Frontal cortex (tissue), 4 donors: ENCODE results near the gene CD300LB. TPM values are rescaled to one million over a fixed set of nuclear protein-coding genes. Genes with fewer than 3 reads are reported as not detected.

ENCODE experiments used
- DNase-seq, 2 donors: peaks; one replicate each; pipeline ENCODE4 v3.0.0; 2012; ENCODE audit warnings: low spot score in 2 of 2
- FAIRE-seq: peaks from 2 replicates; lab custom pipeline; 2012; peaks lifted over from hg19 to GRCh38; lab: Jason Lieb, UNC
- total RNA-seq: library from RNA; depleted of rRNA; stranded (reverse); fragments of >200 nt; gene quantifications from one replicate; pipeline ENCODE4 v1.2.3, GENCODE V29; 2014
- donor health status: control.
- donor health status: control.
- donor health status: control.

The CD300LB gene
- total RNA-seq, 1 donor from 2014 or later: not detected

DNA sequence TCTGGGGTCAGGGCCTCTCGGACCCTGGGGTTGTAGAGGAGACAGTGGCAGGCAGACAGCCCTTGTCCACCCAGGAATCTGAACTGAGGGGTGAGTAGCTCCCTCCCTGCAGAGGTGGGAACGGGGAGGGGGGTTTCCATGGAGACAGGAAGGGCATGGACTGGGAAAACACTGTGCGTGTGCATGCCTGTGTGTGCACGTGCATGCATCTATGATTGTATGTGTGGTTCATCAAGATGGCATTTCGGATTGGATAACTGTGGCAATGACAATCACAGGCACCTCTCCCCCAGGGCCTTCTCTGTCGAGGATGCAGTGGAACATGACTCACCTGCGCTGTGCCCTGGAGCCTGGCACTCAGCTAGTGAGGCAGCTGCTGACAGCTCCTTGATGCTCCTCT lies 20.8 kb upstream of the CD300LB start:
- FAIRE-seq (no peak), DNase-seq (no peak)

DNA sequence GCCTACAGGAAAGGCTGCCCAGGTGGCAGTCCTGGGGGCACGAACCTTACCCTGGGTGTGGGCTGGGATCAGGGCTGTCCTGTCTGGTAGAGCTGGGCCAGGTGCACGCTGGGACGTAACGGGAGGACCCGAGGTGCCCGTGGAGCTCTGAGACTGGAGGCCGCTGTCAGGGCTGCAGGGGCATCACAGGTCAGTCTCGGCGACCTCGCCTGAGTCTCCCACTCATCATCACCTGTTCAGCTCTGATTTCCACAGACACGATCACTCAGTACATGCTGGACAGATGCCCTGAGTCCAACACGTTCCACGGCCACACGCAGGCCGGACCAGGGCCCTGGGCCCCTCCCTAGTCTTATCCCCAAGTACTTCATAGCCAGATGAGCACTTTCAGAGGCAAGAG lies 19.3 kb upstream of the CD300LB start:
- FAIRE-seq: no peak

DNA sequence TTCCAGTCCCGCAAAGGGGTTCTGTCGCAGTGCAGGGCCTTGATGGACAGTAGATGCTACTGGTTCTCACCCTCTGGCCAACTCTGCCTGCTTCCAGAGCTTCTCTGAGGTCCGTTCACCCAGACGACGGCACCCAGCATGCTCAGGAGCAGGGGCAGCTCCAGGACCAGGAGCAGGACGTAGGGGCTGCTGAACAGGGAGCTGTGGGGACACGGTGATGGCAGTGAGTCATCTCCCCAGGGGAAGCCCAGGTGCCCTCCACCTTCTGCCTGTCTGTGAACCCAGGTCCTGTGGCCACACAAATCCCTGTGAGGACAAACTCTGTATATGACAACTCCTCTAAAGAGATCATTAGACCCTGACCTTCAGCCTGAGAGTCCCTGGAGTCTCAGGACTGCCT lies 18.1 kb upstream of the CD300LB start:
- FAIRE-seq (no peak), DNase-seq (no peak)

More for the DNA sequence above, 19.3 kb upstream of the CD300LB start:
- DNase-seq: no peak

DNA sequence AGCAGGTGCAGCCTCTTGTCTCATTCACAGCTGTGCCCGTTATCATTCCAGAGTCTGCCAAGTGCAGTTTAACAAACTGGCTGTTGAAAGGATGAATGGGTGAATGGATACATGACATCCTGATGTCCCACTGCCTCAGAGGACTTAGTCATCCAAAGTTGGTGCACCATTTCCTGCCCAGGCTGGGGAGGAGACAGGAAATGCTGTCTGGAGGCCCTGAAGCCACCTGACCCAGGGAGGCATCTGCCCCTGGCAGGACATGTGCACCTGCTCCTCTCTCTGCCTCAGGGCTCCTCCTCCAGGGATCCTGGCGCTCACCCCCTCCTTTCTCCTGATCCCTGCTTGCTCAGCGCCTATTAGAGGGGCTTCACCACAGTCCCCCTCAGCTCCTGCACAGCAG lies 16.5 kb upstream of the CD300LB start:
- FAIRE-seq (no peak), DNase-seq (no peak)

DNA sequence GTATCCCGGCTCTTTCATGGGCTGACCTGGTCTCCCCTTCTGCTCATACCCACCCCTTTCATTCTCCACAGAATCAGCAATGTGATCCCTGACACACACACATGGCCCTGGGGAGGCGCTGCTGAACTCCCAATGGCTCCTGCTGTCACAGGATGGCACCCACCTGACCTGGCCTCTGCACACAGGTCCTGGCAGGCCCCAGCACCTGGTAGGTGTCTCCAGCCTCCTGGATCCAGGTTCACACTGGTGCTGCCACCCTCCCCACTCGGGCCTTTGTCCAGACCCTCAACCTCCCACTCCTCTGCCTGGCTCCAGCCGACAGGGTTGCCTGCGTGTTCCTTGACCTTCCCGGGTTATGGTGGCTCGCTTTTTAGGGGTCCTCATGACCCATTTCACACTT lies 16.0 kb upstream of the CD300LB start:
- DNase-seq: no peak
- FAIRE-seq: no peak

DNA sequence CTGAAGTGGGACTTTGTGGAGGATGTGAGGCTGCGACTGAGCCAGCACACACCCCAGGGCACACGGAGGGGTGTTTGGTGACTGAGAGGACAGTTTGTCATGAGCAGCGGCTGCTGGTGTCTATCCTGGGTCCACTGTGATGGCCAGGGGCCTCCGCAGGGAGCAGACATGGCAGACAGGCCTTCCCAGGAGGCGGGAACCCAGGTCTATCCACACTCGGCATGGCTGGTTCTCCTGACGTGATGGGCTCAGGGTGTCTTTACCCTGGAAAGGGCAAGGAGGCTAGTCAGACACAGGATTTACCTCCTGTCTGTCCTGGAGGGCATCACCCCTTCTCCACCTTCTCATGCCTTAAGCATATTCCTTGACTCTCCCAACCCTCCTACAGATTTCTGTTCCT lies 15.3 kb upstream of the CD300LB start:
- DNase-seq: no peak
- no peak for FAIRE-seq

DNA sequence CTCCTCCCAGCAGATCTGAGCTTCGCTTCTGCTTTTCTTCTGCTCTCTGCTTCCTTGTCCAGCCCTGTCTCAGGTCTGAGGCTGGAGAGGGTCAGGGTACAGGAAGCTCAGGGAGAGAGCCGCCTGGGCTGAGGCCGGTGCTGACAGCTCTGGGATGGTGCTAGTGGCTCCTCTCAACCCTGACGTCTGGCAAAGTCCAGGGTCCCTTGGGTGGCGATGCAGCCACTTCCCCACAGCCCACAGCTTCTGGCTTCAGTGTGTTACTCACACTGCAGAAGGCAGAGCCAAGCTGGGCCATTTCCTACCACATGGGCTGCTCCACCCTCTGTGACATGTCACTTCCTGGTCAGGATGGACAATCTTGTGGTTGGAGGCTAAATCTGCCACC lies 14.6 kb upstream of the CD300LB start, which contains the start of gene CD300C:
TSS of gene CD300C (minus strand) at position 273 of the 388 bp plus-strand sequence. CDS start 333 bp downstream, outside the sequence.
- no peak for DNase-seq
- FAIRE-seq: no peak

DNA sequence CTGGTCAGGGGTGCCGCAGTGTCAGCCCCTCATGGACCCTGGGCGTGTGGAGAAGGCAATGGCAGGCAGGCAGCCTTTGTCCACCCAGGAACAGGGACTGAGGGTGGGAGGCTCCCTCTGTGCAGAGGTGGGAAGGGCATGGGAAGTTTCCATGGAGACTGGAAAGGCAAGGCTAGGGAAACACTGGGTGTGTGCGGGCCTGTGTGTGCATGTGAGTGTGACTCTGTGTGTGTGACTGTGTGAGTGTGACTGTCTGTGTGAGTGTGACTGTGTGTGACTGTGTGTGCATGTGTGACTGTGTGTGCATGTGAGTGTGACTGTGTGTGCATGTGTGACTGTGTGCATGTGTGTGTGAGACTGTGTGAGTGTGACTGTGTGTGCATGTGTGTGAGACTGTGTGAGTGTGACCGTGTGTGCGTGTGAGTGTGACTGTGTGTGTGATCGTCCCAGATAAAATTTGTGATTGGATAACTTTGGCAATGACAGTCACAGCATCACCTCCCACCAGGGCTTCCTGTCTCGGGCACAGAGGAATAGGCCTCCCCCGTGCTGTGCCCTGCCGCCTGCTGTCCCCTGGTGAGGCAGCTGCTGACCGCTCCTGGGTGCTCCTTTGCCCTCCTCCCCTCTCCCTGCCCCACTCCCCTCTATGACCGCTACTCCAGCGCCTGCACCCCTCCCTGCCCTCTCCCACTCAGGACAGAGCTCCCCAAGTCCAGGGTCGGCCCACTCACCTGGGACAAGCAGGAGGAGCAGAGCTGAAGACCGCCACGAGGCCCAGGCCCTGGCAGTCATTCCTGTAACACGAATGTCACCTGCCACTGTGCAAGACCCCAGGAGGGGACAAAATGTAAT lies 13.9 kb upstream of the CD300LB start:
- DNase-seq (no peak), FAIRE-seq (no peak)

DNA sequence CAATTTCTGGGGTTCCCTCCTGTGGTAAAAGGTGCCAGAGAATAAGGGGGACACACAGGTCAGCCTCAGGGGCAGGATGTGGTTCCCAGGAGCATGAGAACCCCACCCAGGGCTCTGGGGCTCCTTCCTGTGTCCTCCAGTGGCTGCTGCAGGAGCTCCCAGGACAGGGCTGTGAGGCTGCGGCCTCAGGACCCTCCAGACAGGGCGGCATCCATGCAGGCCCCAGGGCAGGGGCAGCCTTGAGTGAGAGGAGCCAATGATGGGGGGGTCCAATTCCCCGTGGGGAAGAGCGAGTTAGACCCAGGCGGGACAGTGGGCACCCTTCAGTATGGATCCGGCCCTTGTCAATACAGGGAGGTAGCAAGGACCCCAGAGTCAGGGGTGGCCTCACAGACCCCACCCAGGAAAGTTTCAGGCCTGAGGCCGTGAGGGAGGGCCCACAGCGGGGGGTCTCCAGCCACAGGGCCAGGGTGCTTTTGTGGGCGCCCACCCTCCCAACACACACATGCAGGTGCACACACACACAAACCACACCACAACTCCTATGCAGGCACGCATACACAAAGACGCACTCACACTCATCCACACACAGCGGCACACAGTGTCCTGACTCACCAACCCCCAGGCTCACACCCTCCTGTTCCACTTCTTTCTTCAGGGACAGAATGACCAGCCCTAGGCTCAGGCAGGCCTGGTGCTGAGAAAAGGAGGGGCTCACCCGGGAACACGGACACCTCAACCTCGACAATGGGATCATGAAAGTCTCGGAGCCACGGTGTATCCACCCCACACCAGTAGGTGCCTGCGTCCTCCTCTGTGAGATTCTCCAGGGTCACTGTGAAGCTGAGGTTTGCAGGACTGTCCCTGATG lies 12.9 kb upstream of the CD300LB start:
- FAIRE-seq: no peak
- no peak for DNase-seq

DNA sequence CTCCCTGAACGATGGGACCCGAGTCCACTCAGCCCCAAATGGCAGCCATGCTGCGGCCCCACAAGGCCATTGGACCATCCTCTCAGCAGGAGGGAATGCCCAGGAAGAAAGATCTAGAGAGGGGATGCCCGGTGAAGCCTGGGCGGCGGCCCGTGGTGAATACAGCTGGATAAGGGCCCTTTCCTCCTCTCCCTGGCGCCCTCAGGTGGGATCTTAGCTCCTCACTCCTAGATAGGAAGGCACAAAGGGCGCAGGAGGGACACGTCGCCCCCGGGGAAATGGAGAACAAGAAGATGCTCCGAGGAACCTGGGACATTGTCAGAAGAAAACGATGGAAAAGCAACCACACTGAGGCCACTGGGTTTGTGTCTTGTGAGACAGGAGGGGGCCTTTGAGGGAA lies 12.1 kb upstream of the CD300LB start:
- FAIRE-seq (no peak), DNase-seq (no peak)

DNA sequence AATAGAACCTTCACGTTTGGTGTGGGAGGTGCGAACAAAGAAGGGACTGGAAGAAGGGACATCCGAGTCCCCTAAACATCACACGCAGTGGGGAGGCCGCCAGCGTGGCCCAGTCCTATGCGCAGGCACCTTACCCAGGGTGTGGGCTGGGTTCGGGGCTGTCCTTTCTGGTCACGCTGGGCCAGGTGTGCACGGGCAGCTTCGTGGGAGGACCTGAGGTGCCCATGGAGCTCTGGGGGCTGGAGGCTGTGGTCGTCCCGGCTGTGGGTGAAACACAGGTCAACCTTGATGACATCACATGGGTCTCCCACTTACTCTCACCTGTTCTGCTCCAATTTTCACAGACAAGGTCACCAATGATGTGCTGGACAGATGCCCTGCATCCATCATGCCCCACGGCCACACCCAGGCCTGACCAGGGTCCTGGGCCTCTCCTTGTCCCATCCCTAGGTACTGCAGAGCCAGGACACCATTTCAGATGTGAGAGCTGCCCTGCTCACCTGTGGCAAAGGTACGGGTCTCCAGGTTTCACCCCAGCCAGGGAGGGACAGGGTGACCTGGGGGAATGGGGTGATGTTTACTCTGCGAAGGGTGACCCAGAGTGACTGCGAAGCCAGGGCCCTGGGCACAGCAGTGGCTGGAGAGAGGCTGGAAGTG lies 11.6 kb upstream of the CD300LB start:
- DNase-seq: no peak
- no peak for FAIRE-seq

DNA sequence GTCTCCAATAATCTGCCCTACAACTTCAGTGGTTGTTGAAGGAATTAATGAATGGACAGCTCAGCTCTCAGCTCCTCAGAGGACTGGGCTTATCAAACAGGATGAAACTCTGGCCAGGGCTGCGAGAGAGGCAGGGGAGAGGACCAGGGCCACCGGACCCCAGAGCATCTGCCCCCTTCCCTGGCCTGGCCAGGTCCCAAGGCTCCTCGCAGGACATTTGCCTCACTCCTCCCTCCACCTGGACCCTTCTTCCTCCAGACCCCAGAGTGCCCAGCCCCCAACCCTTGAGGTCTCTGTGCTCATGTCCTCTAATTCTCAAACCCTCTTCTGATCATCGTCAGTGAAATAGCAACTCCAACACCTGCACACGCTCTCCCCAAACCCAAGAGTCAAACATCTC lies 10.9 kb upstream of the CD300LB start:
- DNase-seq (no peak), FAIRE-seq (no peak)

DNA sequence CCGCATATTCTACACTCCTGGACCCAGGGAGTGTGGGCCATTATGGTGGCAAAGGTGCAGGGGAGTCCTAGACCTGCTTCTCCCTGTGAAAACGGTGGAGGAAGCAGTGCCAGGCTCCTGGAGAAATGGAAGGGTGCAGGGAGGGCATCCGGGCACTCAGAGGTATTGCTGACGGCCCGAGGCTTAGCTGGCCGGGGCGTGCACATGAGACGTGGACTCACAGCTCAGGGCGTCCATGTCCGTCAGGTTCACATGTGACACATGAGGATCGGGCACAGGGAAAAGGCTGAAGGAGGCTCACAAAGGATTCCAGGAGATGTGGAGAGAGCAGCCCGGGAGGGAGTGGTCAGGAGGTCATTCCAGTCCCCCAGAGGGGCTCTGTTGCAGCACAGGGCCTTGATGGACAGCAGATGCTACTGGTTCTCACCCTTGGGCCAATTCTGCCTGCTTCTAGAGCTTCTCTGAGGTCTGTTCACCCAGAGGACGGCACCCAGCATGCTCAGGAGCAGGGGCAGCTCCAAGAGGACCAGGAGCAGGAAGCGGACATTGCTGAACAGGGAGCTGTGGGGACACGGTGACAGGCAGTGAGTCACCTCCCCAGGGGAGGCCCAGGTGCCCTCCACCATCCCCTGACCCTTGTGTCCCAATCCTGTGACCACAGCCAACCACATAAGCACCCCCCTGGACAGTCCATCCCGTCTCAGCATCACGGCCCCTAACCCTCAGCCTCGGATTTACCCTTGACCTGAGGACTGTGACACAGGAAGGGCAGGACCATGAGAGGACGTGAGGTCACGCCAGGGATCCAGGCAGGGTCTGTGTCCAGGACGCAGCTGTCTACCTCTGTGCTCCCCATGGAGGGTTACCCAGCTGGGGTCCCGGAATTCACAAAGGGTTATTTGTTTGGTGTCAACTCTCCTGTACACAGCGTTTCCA lies 10.2 kb upstream of the CD300LB start:
- FAIRE-seq: no peak
- no peak for DNase-seq

DNA sequence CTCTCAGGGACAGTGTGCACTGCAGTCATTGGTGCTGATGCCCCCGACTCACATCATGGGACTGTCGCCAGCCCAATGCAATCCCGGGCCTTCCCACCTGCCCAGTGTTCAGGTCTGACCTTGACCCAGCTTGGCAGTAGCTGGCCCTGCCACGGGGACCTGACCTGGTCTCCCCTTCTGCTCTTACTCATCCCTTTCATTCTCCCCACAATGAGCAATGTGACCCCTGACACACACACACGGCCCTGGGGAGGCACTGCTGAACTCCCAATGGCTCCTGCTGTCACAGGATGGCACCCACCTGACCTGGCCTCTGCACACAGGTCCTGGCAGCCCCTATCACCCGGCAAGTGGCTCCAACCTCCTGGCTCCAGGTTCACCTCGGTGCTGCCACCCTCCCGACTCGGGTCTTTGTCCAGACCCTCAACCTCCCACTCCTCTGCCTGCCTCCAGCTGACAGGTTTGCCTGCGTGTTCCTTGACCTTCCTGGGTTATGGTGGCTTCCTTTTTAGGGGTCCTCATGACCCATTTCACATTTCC lies 8.1 kb upstream of the CD300LB start:
- DNase-seq (no peak), FAIRE-seq (no peak)

DNA sequence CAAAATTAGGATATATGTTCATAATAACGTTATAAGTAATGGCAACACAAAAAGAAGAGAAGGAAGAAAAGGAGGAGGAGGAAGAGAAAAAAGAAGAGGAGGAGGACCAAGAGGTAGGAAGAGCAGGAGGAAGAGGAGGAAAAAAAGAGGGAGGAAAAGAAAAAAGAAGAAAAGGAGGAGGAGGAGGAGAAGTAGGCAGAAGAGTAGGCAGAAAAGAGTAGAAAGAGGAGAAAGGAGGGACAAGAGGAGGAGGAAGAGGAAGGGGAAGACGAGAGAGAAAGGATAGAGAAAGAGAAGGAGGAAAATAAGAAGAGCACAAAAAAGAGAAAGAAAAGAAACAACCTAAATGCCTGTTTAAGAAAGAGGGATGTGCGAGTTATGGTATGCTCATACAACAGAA lies 5.6 kb upstream of the CD300LB start:
- FAIRE-seq (no peak), DNase-seq (no peak)

DNA sequence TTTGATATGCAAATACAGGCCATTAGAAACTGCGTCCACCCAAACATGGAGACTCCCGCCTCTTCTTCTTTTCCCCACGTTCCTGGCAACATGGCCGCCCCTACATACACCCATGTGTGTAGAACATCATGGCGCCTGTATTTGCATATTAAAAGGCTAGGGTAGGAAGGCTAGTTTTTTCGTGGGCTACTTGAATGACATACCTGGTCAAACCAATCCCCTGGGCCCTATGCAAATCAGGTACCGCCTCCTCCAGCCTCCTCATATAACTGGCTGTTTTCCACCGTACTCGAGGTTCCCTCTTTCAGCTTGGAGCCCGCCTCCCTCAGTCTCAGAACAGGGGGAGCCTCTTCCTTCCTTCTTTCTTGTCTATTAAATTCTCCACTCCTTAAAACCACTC lies 840 bp upstream of the CD300LB start:
- no peak for DNase-seq
- FAIRE-seq: no peak

DNA sequence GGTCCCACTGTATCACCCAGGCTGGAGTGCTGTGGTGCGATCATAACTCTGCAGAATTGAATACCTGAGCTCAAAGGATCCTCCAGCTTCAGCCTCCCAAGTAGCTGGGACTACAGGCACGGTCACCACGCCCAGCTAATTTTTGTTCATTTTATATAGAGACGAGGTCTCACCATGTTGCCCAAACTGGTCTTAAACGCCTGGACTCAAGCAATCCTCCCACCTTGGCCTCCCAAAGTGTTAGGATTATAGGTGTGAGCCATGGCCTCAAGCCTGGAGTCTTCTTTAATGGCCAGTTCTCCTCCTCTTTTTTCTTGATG lies 484 bp downstream of the CD300LB start:
- DNase-seq: no peak

DNA sequence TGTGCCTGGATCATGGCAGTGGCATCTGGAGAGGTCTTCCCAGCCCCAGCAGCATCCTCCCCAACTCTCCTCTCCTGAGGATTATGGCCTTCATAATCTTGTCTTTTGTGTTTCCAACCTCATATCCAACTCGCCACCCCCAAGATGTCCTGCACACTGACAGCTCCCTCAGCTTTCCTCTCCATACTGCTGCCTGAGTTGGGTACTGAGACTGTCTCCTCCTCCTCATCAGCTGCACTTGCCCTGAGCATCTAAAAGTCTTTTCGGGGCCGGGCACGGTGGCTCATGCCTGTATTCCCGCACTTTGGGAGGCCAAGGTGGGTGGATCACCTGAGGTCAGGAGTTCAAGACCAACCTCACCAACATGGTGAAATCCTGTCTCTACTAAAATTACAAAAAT lies 2.0 kb downstream of the CD300LB start:
- FAIRE-seq: no peak
- DNase-seq: no peak

More for the DNA sequence above, 484 bp downstream of the CD300LB start:
- FAIRE-seq: no peak

DNA sequence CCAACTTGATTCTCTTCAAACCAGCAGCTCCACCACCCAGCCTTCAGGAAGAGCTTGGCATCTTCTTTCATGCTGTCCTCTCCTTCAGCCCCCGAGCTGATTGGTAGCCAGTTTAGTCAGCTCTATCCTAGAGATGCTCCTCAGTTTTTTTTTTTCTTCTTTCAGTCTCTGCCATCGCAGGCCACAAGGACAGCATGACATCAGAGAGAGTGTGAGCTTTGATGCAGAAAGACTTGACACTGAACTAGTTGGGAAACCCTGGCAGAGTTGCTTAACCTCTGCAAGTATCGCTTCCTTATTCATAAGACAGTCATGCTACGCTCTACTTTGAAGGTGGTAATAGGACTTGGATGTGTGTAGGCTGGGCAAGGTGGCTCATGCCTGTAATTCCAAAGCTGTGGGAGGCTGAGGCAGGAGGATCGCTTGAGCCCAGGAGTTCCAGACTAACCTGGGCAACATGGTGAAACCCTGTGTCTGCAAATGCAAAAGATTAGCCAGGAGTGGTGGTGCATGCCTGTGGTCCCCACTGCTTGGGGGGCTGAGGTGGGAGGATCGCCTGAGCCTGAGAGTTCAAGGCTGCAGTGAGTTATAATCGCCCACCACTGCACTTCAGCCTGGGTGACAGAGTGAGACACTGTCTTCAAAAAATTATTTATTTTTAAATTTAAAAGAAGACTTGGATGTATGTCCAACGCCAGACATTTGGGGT lies 2.6 kb downstream of the CD300LB start:
- FAIRE-seq (no peak), DNase-seq (peak in 1 of 2 donors; percentile 7)
